Upper lobe of right lung (tissue), 1 donor: ENCODE data around the gene ERICH2. TPM values are rescaled to one million over a fixed set of nuclear protein-coding genes. Genes with fewer than 3 reads are reported as not detected.

ENCODE experiments used
- ATAC-seq: fragments of 200-7000 bp; cut with Tn5 transposase; one replicate; pipeline ENCODE4 v1.9.1; 2020; ENCODE audit warnings: mild to moderate bottlenecking, moderate library complexity
- DNase-seq: peaks from one replicate; pipeline ENCODE4 v3.0.0-alpha.2; 2020
- H3K27ac ChIP-seq: fragments of 200-600 bp; one replicate; pipeline ENCODE4 v1.8.0; 2022
- H3K27me3 ChIP-seq: fragments of 200-600 bp; one replicate; pipeline ENCODE4 v1.8.0; 2022; ENCODE audit warnings: mild to moderate bottlenecking
- H3K36me3 ChIP-seq: fragments of 200-600 bp; one replicate; pipeline ENCODE4 v1.8.0; 2022
- H3K4me1 ChIP-seq: fragments of 200-600 bp; one replicate; pipeline ENCODE4 v1.8.0; 2022
- H3K4me3 ChIP-seq: fragments of 200-600 bp; one replicate; pipeline ENCODE4 v1.8.0; 2022; ENCODE audit warnings: mild to moderate bottlenecking
- H3K9me3 ChIP-seq: fragments of 200-600 bp; one replicate; pipeline ENCODE4 v1.8.0; 2022
- intact Hi-C: fragments of 100-400 bp; cut with DNase I; formaldehyde crosslinking; loops from one replicate; pipeline ENCODE4 v1.11.0; 2022
- total RNA-seq: library from RNA; stranded (reverse); fragmentation: NEBNext Ultra II Directional; extraction: Animal tissue kit (Norgen Biotek cat#: 25700); gene quantifications from one replicate; pipeline ENCODE4 v1.2.1, GENCODE V29; 2021
- TF ChIP-seq, protein P1 (sequence below): fragments of 200-600 bp; IDR thresholded peaks from one replicate; pipeline ENCODE4 v1.8.0; 2022; ENCODE audit warnings: antibody characterized with exemption
- donor health status: DM: no; HTN: yes; CAD: no; lungs with severe emphysema.

ERICH2 gene
- total RNA-seq, 1 donor from 2014 or later: 5.6 TPM

DNA sequence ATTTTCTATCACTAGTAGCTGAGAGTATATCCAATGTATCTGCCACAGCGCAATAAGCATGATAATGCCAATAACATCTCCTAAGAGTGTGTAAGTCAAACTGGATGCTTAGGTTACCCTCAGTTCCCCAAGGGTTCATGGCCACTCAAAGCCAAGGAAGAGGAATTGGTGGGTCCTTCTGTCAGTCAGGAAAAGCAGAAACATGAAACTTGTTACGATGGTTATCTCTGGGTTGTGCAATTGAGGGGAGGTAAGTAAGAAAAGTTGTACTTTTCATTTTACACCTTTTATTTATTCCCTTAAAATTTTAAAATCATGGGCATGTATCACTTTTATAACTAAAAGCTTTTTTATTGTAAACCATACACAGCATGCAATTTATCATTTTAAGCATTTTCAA lies 36.4 kb downstream of the ERICH2 start:
- intact Hi-C loops: no loop called here
- ATAC-seq (no peak), DNase-seq (no peak)
- no peaks in the 10 kb centered on the region for H3K36me3 ChIP-seq
- no peaks in the 10 kb centered on the region for H3K9me3 ChIP-seq
- H3K27ac ChIP-seq: no peak overlapping the region
- H3K4me1 ChIP-seq: no peaks in the 10 kb centered on the region
- H3K27me3 ChIP-seq: peaks cover 10% of the 10 kb centered on the region
- no peak overlapping the region for H3K4me3 ChIP-seq
- TF ChIP-seq, protein P1, sequence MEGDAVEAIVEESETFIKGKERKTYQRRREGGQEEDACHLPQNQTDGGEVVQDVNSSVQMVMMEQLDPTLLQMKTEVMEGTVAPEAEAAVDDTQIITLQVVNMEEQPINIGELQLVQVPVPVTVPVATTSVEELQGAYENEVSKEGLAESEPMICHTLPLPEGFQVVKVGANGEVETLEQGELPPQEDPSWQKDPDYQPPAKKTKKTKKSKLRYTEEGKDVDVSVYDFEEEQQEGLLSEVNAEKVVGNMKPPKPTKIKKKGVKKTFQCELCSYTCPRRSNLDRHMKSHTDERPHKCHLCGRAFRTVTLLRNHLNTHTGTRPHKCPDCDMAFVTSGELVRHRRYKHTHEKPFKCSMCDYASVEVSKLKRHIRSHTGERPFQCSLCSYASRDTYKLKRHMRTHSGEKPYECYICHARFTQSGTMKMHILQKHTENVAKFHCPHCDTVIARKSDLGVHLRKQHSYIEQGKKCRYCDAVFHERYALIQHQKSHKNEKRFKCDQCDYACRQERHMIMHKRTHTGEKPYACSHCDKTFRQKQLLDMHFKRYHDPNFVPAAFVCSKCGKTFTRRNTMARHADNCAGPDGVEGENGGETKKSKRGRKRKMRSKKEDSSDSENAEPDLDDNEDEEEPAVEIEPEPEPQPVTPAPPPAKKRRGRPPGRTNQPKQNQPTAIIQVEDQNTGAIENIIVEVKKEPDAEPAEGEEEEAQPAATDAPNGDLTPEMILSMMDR: no peak

DNA sequence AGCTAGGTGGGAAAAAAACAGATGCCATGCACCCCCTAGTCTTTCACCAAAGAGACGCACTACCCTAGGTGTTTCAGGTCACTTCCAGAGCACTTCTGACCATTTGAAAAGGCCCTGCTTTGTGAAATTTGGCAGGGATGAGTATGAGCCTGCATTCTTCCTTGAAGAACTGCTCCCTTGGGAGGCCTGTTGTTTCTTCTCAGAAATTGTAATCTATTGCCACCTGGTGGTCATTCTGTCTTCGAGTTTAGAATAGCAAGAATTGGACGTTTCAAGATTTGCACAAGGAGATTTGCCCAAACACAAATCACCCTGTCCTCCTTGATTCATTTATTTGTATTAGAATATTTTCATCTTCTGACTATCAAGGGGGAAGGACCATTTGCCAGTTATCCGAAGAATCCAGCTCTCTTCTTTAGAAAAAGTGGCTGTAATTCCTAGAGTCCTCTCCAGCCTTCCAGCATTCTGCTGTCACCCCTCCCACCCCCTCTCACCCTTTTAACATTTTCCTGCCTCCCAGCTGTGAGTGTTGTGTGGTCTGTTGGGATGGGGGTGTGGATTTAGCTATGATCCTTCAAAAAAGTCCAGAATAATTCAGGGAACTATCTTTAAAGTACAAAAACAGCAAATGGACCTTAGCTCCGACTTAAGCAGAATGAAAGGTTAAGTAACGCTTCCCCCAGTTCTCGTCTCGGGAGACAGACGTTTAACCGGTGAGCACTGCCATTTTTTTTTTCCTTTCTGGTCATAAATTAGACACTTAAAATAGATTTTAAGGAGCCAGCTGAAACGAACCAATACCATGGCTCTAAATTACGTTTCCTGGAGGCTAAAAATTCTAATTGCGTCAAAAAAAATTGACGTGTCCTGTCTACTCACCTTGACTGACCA lies 42.8 kb downstream of the ERICH2 start:
- DNase-seq (no peak), ATAC-seq (peak; percentile 71)
- no peak overlapping the region for H3K4me3 ChIP-seq
- H3K9me3 ChIP-seq: no peaks in the 10 kb centered on the region
- TF ChIP-seq, protein P1: peak; percentile 67
- peaks cover 27% of the 10 kb centered on the region for H3K4me1 ChIP-seq
- intact Hi-C loops: no loop called here
- no peaks in the 10 kb centered on the region for H3K36me3 ChIP-seq
- peaks cover 61% of the 10 kb centered on the region for H3K27me3 ChIP-seq
- H3K27ac ChIP-seq: no peak overlapping the region

DNA sequence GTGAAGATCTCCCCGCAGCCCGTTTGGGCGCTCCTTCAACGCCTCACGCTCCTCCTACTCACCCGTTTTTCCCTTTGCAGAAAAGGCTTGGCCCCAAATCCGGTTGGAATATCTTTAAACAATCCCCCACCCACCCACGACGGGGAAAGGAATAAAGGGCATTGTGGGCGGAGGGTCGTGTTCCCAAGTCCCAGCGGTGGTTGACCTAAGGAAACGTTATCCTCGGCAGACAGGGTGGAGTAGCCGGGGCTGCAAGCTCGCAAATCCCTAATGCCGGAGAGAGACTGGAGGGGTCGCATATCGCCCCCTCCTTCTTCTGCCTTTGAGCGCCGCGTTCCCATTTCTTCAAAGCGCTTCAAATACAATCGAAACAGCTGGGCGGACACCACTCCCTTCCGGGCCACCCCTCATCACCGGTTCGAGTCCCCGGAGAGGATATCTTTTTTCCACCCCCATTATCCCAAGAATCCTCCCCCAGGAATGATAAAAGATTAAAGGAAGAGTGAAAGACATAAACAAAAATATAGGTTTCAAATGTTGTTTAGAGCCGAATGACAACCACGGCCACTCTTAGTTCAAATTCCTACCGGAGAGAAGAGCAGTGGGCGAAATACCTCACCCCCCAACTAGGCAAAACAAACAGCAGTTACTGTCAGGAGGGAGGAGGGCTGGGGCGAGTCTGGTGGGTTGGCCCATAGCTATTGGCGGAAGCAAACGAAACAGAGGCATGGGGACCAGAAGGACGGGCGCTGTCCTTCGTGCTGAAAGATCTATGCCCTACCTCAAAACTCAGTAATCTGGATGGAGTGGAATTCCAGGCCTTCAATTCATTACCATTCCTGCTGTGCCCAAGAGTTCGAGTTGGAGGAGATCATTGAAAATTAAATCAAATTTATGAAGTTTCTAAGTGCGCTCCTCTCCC lies 43.7 kb downstream of the ERICH2 start:
- H3K36me3 ChIP-seq: no peaks in the 10 kb centered on the region
- no peaks in the 10 kb centered on the region for H3K9me3 ChIP-seq
- H3K27ac ChIP-seq: no peak overlapping the region
- intact Hi-C loops: no loop called here
- no peak overlapping the region for H3K4me3 ChIP-seq
- no peak for DNase-seq
- H3K27me3 ChIP-seq: peaks cover 70% of the 10 kb centered on the region
- TF ChIP-seq, protein P1: no peak
- peaks cover 27% of the 10 kb centered on the region for H3K4me1 ChIP-seq
- peak; percentile 42 for ATAC-seq

DNA sequence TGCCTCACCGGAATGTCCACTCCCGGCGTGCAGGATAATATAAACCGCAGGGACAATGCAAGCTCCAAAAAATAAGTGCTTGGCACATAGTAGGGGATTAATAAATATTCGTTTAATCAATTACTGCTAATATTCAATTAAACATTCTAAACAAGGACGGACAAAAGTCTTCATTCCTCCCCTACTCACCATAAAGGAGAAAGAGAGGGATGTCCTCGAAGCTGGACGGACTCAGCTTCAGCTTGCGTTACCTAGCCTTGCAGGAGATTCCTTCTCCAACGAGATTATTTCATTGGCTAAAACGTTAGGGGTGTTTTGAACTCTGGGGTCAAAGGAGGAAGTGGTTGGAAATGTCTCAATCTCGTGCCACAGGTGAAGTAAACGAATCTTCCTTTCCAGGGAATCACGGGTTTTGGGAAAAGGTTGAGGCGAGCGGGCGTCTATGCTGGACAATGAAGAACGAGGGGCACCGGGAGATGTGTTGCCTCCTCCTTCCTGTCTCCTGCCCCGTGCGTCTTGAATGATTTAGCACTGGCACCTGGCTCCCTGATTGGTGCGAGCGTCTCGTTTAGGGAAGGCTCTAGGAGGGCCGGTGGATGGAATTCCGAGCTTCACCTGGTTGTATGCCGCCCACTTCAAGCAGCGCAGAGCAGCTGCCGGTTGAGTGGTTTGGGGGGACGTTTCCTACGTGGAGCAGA lies 44.5 kb downstream of the ERICH2 start:
- DNase-seq: no peak
- no peak overlapping the region for H3K27ac ChIP-seq
- intact Hi-C loops: no loop called here
- peaks cover 77% of the 10 kb centered on the region for H3K27me3 ChIP-seq
- H3K36me3 ChIP-seq: no peaks in the 10 kb centered on the region
- H3K9me3 ChIP-seq: no peaks in the 10 kb centered on the region
- TF ChIP-seq, protein P1: no peak
- no peak for ATAC-seq
- H3K4me1 ChIP-seq: peaks cover 27% of the 10 kb centered on the region
- no peak overlapping the region for H3K4me3 ChIP-seq

DNA sequence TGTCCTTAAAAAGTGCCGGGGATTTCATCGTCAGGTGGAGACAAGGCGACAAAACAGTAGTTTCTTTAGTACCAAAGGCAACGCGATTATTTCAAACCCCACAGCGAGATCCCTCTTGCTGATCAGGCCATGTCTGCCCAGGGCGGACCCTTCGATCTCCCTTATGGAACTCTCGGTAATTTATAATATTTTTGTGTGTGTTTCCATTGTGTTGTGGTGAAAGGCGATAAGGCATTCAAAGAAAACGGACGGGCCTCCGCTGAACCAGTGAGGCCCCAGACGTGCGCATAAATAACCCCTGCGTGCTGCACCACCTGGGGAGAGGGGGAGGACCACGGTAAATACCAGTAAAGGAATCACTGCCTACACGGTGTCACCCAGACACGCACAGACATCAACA lies 45.1 kb downstream of the ERICH2 start:
- intact Hi-C loops: no loop called here
- no peak for ATAC-seq
- peaks cover 77% of the 10 kb centered on the region for H3K27me3 ChIP-seq

More for the DNA sequence above, 45.1 kb downstream of the ERICH2 start:
- TF ChIP-seq, protein P1: no peak
- H3K4me3 ChIP-seq: no peak overlapping the region
- DNase-seq: no peak
- H3K27ac ChIP-seq: no peak overlapping the region
- H3K36me3 ChIP-seq: no peaks in the 10 kb centered on the region
- peaks cover 32% of the 10 kb centered on the region for H3K4me1 ChIP-seq
- no peaks in the 10 kb centered on the region for H3K9me3 ChIP-seq
